ENCODE data around the gene ADORA2A. TPM values are rescaled to one million over a fixed set of nuclear protein-coding genes. Genes with fewer than 3 reads are reported as not detected.

ADORA2A gene
- 3.5 and 3.9 TPM in 2 replicates for total RNA-seq (2021)
- long read RNA-seq, partial matches to known transcripts = 3 of 32 reads
- long read RNA-seq, other reads (novel, unspliced or antisense) = 29 of 32 reads

- no peaks in the 10 kb centered on the region; the same call in 1 of the 2 replicates for H3K27me3 ChIP-seq (ENCODE audit: insufficient read depth, low read length)
- no CpG with 5 or more reads among the region's 22 CpGs for WGBS (ENCODE audit: extremely low coverage, insufficient read length, low lambda C conversion rate)
- H3K23me2 ChIP-seq (ENCODE audit: insufficient read length, low read depth, low read length, poor library complexity, severe bottlenecking) = peaks cover 7% of the 10 kb centered on the region
- H2AK5ac ChIP-seq (ENCODE audit: insufficient read length, low read length) = no peak within 1 kb of the TSS
- H3K9me3 Mint-ChIP-seq = no peaks in the 10 kb centered on the region; a peak in 1 of 5 replicates
- H3K79me1 ChIP-seq (ENCODE audit: insufficient read depth, low read depth, low read length, poor library complexity, severe bottlenecking) = no peaks in the 10 kb centered on the region
- no peak within 1 kb of the TSS for H2BK15ac ChIP-seq (ENCODE audit: low read depth, low read length)
- no peaks in the 10 kb centered on the region for H3K79me2 ChIP-seq (ENCODE audit: insufficient read depth, low read length)
- no peak within 1 kb of the TSS for H2BK12ac ChIP-seq (ENCODE audit: insufficient read length, low read depth, low read length)
- DNase-seq = no peak
- H4K91ac ChIP-seq (ENCODE audit: insufficient read length, low read depth, low read length) = no peak within 1 kb of the TSS
- H3K4me3 Mint-ChIP-seq = no peak within 1 kb of the TSS
- no peak within 1 kb of the TSS; the same call in 1 of the 2 replicates for H3K14ac ChIP-seq (ENCODE audit: insufficient read depth, low read length)
- H3K36me3 Mint-ChIP-seq (ENCODE audit: insufficient read depth in 1 of 3, low read depth in 3 of 3) = no peaks in the 10 kb centered on the region; a peak in 1 of 7 replicates
- H2AFZ ChIP-seq (ENCODE audit: low read length) = no peak within 1 kb of the TSS
- no peak within 1 kb of the TSS for H2BK5ac ChIP-seq (ENCODE audit: insufficient read length, low read length)
- H4K20me1 ChIP-seq (ENCODE audit: control insufficient read depth, insufficient read depth, insufficient read length) = no peaks in the 10 kb centered on the region
- H3K4me1 Mint-ChIP-seq = peaks cover 13 to 28% of the 10 kb centered on the region in 2 experiments
- H3K4me1 ChIP-seq (ENCODE audit: insufficient read depth, low read length) = 0 out of 2 replicates have a peak, but pooled peaks cover 5% of the 10 kb centered on the region
- no peak within 1 kb of the TSS for H4K5ac ChIP-seq (ENCODE audit: insufficient read length, low read depth, low read length)
- H3T11ph ChIP-seq (ENCODE audit: low read length) = no peak within 1 kb of the TSS
- TF ChIP-seq, protein P1, sequence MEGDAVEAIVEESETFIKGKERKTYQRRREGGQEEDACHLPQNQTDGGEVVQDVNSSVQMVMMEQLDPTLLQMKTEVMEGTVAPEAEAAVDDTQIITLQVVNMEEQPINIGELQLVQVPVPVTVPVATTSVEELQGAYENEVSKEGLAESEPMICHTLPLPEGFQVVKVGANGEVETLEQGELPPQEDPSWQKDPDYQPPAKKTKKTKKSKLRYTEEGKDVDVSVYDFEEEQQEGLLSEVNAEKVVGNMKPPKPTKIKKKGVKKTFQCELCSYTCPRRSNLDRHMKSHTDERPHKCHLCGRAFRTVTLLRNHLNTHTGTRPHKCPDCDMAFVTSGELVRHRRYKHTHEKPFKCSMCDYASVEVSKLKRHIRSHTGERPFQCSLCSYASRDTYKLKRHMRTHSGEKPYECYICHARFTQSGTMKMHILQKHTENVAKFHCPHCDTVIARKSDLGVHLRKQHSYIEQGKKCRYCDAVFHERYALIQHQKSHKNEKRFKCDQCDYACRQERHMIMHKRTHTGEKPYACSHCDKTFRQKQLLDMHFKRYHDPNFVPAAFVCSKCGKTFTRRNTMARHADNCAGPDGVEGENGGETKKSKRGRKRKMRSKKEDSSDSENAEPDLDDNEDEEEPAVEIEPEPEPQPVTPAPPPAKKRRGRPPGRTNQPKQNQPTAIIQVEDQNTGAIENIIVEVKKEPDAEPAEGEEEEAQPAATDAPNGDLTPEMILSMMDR (conservative IDR thresholded peaks at IDR 0.05) = no peak
- H3K23ac ChIP-seq (ENCODE audit: insufficient read length, low read depth, low read length) = no peak within 1 kb of the TSS
- no peak within 1 kb of the TSS for H3K56ac ChIP-seq (ENCODE audit: insufficient read length, low read depth, low read length)
- peaks cover 31% of the 10 kb centered on the region for H3K27me3 Mint-ChIP-seq (ENCODE audit: low read depth)
- H3K27ac Mint-ChIP-seq = peak within 1 kb of the TSS in 2 of 3 experiments; percentile 5 to 70; a peak in 2 of 7 replicates
- H3K27ac ChIP-seq (ENCODE audit: insufficient read length, low read depth, low read length) = no peak within 1 kb of the TSS
- no peak within 1 kb of the TSS for H4K8ac ChIP-seq (replicated peaks; ENCODE audit: insufficient read length, low read depth, low read length)
- no peak within 1 kb of the TSS for H3K18ac ChIP-seq (ENCODE audit: insufficient read length, low read depth, low read length)
- H3K4ac ChIP-seq (ENCODE audit: low read depth, low read length) = no peak within 1 kb of the TSS
- no peak within 1 kb of the TSS for H3K4me2 ChIP-seq (ENCODE audit: insufficient read depth, insufficient read length, low read length)
- H2BK120ac ChIP-seq (ENCODE audit: low read depth, low read length, poor library complexity, severe bottlenecking) = no peak within 1 kb of the TSS
- H3K9ac ChIP-seq (ENCODE audit: extremely low read depth, insufficient read length, low read length) = no peak within 1 kb of the TSS
- H2BK20ac ChIP-seq (ENCODE audit: low read depth, low read length, poor library complexity, severe bottlenecking) = no peak within 1 kb of the TSS
- no peaks in the 10 kb centered on the region for H3K9me3 ChIP-seq (ENCODE audit: control insufficient read depth, low read depth, low read length)
These were observed at the start of gene ADORA2A for GRCh38 chr22:24427500-24428164. Gene ADORA2A, plus strand, starts transcription at chr22:24427599. Its CDS starts 5,806 bp downstream, at chr22:24433405.

All from H9 (cell line).